Anterior cingulate cortex (tissue), 58 donors: ENCODE results near the gene CHCT1.
A peak's percentile ranks its signal among the peaks of the same experiment; 100 is the strongest.
"Not testable (repeated sequence)": the region's sequence is repeated elsewhere in the genome, so short reads cannot be mapped to it uniquely, and the experiment has no call there.

ENCODE experiments used
- DNase-seq, 58 donors: peaks; one replicate each; lab custom pipeline; 2025; lab: John Stamatoyannopoulos, UW

The CHCT1 gene

DNA sequence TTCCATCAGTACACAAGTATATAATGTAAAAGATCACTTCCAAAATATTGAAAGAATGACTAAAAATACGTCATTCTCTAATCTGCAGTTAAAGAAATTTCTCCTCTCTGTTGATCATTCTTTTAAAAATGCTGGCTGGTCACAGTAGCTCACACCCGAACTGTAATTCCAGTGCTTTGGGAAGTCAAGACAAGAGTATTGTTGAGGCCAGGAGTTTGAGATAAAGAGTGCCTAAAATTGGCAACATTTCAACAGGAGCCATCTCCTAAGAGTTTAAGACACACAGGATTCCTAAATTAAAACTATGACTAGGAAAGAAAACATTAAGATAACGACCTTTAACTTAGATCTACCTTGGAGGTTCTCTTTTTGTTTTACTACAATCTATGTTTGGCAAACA, 25.9 kb upstream of the CHCT1 start:
- no peak for DNase-seq

DNA sequence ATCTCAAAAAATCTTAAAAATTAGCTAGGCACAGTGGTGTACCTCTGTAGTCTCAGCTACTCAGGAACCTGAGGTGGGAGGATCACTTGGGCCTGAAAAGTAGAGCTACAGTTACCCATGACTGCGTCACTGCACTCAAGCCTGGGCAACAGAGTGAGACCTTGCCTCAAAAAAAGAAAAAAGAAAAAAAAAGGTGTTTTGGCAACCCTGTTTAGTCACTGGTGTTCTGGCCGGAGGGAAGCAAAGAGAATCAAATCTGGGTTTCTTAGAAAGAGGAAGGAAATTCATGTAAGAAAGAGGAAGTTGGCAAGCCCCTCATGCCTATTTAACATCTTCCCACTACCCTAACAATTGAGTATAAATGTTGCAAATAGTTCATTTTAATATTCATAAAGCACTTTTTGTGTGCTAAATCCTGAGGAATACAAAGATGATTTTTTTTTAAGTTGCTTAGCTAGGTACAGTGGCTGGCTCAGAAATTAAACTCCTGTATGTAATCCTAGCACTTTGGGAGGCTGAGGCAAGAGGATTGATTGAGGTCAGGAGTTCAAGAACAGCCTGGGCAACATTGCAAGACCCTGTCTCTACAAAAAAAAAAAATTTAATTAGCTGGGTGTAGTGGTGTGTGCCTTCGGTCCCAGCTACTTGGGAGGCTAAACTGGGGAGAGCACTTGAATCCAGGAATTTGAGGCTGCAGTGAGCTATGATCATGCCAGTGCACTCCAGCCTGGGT, 23.9 kb upstream of the CHCT1 start:
- DNase-seq, result no peak

DNA sequence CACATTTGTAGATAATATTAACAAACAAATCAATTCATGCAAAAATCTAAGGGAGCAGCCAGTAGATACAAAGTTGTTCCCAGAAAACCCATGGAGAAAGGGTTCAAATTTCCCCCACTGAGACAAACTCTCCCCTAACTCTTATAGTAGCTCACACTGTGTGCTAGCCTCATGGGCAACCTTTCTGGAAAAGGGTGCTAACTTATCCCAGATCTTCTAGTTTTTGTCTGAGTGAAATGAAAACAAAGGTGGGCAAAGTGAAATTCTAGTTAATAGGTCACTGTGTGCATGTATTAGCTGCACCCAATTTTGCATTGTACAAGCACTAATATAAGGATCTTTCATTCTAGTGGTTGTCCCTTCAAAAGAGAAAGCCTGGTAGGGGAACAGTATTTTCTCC, 20.5 kb upstream of the CHCT1 start:
- no peak for DNase-seq

DNA sequence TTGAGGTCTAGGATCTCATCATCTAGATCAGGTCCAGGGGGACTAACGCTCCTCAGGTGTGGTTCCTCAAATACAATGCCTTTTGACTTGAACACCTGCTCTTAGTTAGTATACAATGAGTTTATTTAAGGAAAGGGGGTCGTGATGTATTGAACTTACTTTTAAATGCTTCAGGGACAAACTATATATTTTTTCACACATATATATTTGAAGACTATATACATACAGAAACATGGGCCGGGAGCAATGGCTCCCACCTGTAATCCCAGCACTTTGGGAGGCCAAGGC, 18.8 kb upstream of the CHCT1 start:
- DNase-seq, result no peak

DNA sequence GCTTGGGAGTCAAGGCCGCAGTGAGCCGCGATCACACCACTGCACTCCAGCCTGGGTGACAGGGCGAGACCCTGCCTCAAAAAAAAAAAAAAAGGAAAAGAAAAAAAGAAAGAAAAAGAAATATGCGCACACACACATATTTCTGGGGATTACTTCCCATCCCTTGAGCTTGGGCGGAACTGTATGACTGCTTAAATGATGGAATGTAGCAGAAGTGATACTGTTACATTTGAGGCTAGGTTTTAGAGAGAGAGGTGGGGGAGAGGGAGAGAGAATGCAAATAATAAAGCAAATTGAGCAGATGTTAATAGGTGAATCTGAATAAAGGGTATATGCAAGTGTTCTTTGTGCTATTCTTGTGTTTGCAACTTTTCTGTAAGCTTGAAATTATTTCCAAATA, 18.3 kb upstream of the CHCT1 start:
- DNase-seq, result no peak

DNA sequence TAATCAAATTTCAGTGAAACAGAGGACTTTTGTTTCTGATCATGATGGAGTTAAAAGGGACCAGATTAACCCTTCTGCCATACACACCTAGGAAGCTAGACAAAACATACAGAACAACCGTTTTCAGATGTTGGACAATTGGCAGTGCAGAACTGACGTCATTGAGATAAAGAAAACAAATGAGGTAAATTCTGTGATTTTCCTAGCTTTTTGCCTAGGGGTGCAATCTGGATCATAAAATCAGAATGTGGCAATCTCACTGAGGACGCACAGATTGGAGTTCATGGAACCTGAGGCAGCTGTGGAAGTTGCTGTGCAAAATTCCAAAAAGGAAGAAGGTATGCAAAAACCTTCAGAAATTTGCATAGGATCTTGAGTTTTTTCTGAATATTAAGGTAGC, 15.4 kb upstream of the CHCT1 start:
- DNase-seq, result no peak

DNA sequence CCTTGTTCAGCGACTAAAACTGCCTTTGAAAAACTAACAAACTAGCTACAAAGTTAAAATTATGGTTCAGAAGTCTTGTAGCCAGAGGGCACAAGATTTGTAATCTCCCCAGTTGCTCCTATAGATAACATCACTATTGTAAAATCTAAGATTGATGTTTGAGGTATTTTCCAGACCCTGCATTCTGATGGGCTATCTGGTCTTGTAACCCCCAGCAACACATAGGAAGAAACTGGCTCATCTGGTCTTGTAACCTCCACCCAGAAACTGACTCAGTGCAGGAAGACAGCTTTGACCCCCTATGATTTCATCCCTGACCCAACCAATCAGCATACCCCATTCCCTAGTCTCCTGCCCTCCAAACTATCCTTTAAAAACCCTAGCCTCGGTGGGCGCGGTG, 12.3 kb upstream of the CHCT1 start:
- no peak for DNase-seq

DNA sequence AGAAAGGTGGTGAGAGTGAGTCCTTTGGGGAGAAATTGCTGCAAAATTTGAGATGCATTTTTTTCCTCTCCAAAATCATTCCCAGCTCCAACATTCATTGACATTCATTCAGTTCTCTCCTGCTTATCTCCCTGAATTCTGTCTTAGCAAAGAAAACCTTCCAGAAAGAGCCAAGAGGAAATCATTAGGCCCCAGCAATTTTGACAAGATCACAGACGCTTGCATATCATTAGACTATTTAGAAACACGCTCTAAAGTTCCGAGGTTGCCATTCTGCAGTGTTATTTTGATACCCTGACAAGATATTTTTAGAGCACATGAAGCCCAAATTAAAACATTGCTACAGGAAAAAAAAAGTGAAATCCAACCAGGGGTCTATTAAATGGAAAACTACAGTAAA, 9.6 kb upstream of the CHCT1 start:
- no peak for DNase-seq

DNA sequence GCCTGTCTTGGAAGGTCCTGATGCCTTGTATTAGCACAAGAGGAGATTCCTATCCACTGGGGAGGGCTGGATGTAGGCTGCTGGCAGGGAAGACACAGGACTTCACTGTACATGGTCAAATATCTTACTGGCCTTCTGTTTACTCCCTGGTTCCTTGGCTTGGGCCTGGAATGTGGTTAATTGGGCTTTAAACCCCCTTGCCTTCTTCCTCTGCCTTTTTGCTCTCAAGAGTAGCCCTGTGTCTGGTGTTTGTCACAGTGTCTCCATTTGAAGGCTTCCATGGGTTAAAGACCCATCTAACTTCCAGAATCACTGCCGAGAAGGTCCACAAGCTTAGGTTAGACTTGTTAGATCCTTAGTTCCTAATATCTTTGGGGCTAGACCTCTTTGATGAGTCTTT, 7.1 kb upstream of the CHCT1 start:
- DNase-seq, result no peak

DNA sequence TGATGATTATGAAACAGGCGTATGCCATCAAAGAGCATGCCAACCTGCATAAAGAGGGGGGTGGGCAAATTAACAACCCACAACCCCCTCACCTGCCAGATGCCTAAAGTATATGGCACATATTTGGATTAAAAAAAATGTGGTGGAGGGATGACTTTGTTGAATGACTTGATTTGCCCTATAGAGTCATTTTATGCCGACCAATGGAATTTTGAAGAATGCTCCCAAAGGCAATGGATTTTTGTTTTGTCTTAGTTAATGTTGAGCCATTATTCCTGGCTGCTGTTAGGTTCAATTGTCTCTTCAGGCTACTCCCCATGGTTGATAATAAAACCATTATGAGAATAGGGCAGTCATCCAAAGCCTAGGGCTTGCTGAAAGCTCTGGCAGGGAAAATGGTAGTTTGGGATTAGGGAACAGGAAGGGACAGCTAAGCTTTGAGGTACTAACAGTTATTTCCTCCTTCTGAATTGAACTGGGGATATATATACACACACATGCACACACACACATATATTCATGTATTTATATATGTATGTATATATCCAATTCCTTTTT, 5.8 kb upstream of the CHCT1 start:
- DNase-seq, result peak in 11 of 58 donors; percentile 2 to 81 (median 17)

DNA sequence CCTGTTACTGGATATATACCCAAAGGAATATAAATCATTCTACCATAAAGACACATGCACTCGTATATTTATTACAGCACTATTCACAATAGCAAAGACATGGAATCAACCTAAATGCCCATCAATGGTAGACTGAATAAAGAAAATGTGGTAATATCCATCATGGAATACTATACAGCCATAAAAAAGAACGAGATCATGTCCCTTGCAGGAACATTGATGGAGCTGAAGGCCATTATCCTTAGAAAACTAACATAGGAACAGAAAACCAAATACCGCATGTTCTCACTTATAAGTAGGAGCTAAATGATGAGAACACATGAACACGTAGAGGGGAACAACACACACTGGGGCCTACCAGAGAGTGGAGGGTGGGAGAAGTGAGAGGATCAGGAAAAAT, 3.3 kb upstream of the CHCT1 start:
- DNase-seq, result not testable (repeated sequence)

DNA sequence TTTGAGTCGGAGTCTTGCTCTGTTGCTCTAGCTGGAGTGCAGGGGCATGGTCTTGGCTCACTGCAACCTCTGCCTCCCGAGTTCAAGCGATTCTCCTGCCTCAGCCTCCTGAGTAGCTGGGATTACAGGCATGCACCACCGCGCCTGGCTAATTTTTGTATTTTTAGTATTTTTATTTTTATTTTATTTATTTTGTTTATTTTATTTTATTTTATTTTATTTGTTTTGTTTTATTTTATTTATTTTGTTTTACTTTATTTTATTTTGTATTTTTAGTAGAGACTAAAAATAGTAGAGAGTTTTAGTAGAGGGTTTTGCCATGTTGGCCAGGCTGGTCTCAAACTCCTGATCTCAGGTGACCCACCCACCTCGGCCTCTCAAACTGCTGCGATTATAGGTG, 2.4 kb upstream of the CHCT1 start:
- not testable (repeated sequence) for DNase-seq

DNA sequence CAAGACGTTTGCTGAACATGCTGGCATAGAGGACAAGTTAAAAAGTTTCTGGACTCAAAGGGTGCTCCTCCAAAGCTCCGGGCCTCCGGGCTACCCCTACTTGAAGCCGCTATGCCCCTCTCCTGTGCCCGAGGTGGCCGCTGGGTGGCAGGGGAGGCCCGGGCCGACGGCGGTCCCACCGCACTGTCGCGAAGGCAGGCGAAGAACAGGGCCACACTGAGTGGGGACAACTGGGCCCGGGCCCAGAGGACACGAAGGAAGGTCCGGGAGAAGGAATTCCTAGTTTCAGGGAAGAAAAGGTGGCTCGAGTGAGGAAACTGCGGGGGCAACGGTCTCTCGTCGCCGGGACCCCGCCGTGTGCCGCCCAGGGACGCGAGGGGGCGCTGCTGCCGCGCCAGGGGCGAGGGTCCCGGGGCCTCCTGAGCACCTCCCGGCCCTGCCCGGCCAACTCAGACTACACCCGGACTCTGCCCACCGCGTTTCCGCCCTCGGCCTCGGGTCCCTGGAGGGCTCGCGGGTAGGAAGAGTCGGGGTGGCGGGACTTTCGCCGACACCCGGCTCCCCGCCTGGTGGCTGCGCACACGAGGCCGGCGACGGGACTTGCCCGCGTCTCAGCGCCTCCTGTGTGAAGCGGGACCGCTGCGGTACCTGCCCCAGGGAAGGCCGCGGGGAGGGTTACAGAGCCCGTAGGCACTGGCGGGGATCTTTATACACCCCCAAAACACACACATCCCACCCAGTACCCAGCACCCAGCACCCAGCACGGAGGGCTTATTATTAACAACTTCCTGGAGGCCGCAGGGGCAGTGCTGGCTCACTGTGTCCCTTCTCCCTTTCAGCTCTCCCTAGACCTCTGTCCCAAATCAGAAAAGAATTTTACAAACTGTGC, 772 bp upstream of the CHCT1 start:
- peak in 44 of 58 donors; percentile 7 to 75 (median 40) for DNase-seq

DNA sequence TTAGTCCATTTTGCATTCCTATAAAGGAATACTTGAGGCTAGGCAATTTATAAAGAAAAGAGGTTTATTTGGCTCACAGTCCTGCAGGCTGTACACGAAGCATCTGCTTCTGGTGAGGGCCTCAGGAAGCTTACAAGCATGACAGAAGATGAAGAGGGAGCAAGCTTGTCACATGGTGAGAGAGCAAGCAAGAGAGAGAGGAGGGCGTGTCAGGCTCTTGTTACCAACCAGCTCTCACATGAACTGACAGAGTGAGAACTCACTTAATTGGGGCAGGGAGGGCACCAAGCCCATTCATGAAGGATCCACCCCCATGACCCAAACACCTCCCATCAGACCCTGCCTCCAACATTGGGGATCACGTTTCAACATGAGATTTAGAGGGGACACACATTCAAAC, 1.6 kb downstream of the CHCT1 start:
- DNase-seq, result no peak

DNA sequence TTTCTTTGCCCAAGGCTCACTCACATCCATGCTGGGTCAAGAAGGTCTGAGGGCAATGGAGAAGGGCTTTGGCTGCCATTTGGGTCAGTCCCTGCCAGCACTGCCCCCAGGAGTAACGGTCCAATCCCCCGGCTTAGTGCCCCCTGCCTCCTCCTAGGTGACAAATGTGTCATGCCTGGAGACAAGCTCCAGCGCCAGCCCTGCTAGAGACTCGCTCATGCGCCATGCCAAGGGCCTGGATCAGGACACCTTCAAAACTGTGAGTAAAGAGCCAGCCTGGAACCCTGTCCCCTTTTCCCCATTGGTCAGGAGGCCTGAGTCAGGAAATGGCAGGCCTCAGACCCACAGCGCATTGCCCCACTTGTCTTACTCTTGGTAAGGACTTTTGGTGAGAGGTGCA, 3.3 kb downstream of the CHCT1 start:
- DNase-seq, result no peak

DNA sequence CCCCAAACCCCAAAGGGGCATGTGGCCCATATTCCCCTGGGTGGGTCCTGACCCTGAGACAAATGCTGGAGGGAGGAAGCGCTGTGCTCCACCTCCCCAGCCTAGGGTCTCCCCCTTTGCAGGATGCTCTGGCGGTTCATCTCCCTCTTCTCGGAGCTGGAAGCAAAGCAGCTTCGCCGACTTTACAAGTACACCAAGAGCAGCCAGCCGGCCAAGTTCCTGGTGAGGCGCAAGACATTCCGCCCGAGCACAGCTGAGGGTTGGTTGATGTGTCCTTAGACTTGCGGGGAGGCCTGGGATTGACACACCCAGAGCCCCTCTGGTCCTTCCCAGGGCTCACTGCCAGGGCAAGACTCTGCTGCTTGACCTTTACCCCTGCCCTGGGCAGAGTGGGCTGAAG, 4.3 kb downstream of the CHCT1 start:
- DNase-seq, result no peak

DNA sequence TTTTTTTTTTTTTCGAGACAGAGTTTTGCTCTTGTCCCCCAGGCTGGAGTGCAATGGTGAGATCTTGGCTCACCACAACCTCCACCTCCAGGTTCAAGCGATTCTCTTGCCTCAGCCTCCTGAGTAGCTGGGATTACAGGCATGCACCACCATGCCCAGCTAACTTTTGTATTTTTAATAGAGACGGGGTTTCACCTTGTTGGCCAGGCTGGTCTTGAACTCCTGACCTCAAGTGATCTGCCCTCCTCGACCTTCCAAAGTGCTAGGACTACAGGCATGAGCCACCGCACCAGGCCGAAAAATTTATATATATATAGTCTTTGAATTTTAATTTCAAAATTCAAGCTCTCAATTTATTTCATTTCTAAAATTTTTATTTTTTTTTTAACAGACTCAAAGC, 6.2 kb downstream of the CHCT1 start:
- not testable (repeated sequence) for DNase-seq

DNA sequence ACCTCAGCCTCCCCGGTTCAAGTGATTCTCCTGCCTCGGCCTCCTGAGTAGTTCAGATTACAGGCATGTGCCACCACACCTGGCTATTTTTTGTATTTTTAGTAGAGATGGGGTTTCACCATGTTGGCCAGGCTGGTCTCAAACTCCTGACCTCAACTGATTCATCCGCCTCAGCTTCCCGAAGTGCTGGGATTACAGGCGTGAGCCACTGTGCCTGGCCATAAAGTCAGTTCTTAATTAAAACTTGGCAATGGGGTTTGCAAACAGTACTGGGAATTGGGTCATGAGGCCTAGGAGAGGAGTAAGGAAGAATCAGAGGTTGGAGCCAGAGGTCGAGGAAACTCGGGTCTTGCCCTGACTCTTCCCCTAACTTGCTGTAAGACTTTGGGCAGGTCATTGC, 8.3 kb downstream of the CHCT1 start:
- not testable (repeated sequence) for DNase-seq

DNA sequence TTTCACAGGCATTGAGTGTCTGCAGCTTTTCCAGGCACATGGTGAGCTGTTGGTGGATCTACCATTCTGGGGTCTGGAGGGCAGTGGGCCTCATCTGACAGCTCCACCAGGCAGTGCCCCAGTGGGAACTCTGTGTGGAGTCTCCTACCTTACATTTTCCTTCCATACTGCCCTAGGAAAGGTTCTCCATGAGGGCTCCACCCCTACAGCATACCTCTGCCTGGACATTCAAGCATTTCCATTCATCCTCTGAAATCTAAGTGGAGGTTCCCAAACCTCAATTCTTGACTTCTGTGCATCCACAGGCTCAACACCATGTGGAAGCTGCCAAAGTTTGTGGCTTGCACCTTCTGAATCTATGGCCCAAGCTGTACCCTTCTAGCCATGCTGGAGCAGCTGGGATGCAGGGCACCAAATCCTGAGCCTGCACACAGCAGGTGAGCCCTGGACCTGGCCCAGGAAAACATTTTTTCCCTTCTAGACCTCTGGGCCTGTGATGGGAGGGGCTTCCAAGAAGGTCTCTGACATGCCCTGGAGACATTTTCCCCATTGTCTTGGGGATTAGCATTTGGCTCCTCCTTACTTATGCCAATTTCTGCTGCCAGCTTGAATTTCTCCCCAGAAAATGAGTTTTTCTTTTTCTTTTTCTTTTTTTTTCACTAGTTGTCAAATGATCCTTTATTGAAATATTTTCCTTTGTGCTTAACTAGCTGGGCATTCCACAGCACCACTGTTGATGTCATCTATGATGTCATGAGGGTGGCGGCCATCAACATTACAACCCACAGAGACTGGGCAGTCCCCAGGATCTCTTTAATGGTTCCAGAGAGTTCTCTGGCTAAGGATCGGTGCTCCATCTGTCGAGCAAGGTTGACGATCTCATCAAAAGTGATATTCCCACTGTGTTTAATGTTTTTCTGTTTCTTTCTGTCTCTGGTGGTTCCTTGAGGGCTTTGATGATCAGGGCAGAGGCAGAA, 11.0 kb downstream of the CHCT1 start:
- not testable (repeated sequence) for DNase-seq
